Astrocyte (in vitro differentiated cells and primary cell): ENCODE measurements around the gene PPM1F.

Source experiments
- EZH2 ChIP-seq: IDR thresholded peaks from 2 replicates; pipeline ENCODE4 v1.6.1; 2012; ENCODE audit warnings: mild to moderate bottlenecking, low read length, inconsistent platforms; ENCODE audit not compliant: insufficient read depth
- TF ChIP-seq, protein P1 (sequence below): IDR thresholded peaks from 2 replicates; pipeline ENCODE4 v1.5.1; 2011; ENCODE audit warnings: low read depth, mild to moderate bottlenecking, inconsistent platforms, low read length, moderate library complexity; ENCODE audit not compliant: insufficient read depth

DNA sequence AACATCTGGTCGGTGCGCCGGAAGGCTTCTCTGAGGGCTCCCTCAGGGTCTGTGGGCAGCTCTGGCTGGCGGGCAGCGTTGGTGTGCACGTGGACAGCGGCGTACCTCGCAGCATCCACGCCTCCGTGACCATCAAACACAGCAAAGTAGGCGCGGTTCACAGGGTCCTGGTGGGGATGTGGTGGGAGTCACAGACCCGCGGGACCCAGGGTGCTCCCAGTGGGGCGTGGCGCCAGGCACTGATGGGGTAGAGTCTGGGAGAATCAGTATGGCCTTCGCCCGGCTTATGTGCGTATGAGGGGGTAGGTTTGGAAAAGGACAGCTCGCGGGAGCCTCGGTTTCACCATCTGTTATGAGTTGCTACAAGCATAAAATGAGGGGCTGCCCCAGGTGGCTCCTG lies 19.2 kb downstream of the PPM1F start:
- TF ChIP-seq, protein P1, sequence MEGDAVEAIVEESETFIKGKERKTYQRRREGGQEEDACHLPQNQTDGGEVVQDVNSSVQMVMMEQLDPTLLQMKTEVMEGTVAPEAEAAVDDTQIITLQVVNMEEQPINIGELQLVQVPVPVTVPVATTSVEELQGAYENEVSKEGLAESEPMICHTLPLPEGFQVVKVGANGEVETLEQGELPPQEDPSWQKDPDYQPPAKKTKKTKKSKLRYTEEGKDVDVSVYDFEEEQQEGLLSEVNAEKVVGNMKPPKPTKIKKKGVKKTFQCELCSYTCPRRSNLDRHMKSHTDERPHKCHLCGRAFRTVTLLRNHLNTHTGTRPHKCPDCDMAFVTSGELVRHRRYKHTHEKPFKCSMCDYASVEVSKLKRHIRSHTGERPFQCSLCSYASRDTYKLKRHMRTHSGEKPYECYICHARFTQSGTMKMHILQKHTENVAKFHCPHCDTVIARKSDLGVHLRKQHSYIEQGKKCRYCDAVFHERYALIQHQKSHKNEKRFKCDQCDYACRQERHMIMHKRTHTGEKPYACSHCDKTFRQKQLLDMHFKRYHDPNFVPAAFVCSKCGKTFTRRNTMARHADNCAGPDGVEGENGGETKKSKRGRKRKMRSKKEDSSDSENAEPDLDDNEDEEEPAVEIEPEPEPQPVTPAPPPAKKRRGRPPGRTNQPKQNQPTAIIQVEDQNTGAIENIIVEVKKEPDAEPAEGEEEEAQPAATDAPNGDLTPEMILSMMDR: no peak
- no peak for TF ChIP-seq EZH2
